Fibroblast of upper back skin (primary cell): ENCODE measurements around the gene ZNF385B.

Experiments used
- DNase-seq: peaks from one replicate; pipeline ENCODE4 v3.0.0-alpha.2; 2013

Gene ZNF385B

DNA sequence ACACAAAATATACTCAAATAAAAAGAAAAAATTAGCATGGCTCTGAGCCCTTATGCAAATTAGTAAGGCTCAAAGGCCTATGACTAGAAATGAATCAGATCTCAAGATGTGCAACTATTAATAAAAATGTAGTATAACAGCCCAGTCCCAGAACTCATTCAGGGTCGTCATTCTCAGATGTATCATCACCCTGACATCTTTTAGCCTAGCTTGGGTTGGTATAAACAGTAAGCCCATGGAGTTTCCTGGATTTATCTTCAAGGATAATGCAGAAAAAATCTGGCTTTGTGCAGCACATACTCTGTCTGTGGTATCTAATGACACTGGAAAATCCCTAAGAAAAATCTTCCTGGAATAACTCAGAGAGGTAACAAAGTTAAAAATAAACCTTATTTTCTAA is 239.3 kb downstream of the ZNF385B start:
- peak; percentile 62 for DNase-seq

DNA sequence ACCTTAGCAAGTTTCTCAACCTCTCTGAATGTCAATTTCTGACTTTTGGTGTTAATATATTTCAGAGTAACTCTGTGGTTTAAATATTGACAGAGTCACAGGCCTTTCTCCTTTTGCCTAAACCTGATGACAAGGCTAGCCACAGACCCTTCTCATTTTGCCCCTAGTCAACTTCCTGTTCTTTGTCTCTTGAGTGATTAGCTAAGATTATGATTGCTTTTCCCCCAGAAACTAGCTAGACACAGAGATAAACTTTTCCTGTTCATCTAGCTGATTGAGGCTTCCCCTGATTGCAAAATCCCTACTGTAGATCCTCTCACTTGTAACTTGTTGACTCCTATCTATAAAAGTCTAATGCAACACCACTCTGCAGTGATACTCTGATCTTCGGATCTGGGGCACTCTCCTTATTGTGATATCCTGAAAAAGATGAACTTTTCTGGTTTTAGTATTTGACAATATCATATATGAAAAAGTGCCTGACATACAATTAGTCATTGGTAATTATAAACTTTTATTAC is 241.4 kb downstream of the ZNF385B start:
- no peak for DNase-seq

DNA sequence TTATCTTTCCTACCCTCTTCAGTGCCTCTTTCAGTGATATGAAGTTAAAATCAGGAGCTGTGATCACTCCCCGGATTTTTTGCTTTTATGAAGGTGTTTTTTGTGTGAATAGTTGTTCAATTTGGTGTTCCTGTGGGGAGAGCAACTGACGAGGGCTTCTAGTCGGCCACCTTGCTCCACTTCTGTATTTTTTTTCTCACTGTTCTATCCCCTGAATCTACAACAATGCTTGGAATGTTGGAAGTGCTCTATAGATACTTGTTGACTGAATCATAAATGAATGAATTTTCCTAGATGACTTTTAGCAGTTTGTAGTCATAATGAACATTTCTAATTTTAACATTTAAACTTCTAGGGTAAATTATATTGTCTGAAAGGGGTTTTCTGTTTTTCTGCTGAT is 247.3 kb downstream of the ZNF385B start:
- peak; percentile 59 for DNase-seq

DNA sequence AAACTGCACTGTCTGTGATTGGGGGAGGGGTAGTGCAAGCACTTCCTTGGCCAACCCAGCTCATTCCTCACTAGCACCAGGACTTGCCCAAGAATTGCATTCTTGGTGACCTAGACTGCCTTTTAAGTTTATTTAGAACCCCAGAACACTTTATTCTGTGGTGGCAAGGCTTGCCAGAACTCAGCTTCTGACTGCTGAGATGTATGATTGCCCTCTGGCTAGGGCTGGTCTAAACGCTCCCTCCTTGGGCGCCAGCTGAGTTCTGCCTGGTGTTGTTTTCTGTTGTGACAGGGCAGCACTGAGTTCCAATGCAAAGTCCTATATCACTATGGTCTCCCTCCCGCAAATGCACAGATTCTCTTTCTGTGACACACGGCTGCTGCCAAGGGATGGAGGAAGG is 247.7 kb downstream of the ZNF385B start:
- peak; percentile 61 for DNase-seq

GRCh38 chr2:179613299-179613651 is 248.1 kb downstream of the ZNF385B start:
- DNase-seq, result no peak

DNA sequence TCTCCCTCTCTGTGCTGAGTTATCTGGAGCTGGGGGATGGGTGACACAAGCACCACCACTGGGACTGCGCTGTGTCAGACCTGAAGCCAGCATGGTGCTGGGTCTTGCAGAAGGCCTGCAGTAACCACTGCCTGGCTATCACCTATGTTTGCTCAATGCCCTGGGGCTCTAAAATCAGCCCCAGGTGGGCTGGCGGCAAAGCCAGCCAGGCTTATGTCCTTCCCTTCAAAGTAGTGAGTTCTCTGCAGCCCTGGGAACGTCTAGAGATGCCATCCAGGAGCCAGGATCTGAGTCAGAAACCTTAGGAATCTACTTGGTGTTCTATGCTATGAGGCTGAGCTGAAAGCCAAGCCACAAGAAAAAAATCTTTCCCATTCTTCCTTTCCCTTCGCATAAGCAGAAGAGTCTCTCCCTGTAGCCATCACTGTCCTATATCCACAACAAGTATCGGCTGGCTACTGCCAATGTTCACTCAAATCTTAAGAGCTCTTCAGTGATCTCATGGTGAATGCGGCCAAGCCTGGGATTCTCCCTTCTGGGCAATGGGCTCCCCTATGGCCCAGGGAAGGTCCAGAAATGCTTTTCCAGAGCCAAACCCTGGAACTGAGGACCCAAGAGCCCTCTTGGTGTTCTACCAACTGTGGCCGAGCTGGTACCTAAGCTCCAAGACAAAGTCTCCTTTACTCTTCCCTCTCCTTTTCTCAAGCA is 248.7 kb downstream of the ZNF385B start:
- DNase-seq, result peak; percentile 79

- DNase-seq, result peak; percentile 82
These were observed 249.3 kb downstream of the ZNF385B start for GRCh38 chr2:179612108-179612507.

DNA sequence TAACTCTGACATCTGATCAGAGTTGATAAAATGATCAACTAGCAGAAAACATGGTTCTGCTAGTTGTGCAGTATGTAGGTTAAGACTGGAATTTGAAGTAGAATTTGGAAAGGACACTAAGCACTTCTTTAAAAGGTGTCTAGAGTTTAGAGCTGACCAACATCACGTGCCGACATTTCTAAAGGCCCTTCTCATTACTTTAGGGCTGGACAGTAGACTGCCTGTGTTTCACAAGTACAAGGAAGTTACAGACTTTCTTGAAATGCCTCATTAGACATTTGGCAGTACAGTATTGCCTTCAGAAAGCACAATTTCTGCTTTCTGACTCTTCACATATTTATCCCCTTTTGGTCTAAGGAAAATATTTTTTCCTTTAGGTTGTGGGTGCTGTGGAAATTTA is 255.3 kb downstream of the ZNF385B start:
- DNase-seq, result no peak

DNA sequence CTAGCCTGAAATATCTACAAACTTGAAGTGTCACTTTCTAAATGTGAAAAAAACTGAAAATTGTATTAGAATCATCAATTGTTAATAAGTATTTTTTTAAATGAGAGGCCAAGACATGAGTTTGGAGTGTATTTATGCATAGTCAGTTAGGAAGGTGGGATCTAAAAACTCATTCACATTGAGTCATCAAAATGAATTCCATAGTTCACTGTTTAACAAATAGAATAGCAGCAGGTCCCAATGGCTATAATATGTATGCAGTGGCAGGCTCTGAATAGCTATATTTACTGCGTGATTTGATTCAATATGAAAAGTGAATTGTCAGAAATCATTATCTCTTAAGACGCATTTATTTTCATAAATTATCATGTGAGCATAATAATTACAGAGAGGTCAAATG is 256.1 kb downstream of the ZNF385B start:
- no peak for DNase-seq

GRCh38 chr2:179604598-179604997 is 256.8 kb downstream of the ZNF385B start:
- DNase-seq, result no peak

DNA sequence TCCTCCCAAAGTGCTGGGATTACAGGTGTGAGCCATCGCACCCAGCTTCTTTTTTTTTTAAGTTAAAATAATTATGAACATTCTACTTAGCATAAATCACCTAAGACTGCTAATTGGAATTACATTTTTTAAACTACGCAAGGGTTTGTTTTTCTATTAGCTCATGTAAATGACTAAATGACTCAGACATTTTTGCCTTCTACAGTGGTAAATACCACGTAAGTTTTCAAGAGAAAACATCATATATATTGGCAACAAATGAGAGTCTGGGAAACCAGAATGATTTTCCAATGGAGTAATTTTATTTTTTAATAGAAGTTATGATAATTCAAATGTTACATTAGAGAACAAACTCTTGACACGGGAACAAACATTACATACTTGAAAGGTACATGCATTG is 259.0 kb downstream of the ZNF385B start:
- no peak for DNase-seq

DNA sequence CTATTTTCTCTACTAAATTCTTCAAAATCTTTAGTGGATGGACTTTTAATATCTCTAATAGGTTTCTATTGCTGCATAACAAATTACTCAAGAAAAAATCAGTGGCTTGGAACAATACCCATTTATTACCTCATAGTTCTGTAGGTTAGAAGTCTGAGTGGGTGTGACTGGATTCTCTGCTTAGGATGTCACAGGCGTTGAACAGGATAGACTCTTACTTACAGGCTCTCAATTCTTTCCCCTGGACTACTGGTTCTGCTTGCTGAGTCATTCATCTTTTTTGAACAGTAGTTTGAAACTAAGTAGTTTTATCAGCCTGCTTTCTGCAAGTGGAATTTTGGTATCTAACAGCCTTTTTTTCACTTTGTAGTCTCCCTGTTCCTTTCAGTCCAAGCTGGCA is 265.4 kb downstream of the ZNF385B start:
- peak; percentile 81 for DNase-seq

DNA sequence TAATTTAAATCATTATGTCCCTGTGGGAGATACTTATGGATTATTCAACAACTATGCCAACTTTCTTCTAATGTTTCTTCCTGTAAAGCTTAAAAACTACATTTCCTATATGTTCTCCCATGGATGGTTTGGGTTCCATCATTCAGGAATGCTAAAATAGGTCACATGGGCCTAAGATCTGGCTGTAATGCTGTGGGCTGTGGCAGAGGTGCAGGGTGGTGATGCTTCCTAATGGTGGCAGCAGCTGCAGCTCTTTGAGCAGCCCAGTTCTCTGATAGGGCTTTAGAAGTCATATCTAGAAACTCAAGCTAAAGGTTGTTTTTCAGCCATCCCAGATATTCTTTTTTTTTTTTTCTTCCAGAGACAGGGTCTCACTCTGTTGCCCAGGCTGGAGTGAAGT is 266.1 kb downstream of the ZNF385B start:
- DNase-seq, result no peak

DNA sequence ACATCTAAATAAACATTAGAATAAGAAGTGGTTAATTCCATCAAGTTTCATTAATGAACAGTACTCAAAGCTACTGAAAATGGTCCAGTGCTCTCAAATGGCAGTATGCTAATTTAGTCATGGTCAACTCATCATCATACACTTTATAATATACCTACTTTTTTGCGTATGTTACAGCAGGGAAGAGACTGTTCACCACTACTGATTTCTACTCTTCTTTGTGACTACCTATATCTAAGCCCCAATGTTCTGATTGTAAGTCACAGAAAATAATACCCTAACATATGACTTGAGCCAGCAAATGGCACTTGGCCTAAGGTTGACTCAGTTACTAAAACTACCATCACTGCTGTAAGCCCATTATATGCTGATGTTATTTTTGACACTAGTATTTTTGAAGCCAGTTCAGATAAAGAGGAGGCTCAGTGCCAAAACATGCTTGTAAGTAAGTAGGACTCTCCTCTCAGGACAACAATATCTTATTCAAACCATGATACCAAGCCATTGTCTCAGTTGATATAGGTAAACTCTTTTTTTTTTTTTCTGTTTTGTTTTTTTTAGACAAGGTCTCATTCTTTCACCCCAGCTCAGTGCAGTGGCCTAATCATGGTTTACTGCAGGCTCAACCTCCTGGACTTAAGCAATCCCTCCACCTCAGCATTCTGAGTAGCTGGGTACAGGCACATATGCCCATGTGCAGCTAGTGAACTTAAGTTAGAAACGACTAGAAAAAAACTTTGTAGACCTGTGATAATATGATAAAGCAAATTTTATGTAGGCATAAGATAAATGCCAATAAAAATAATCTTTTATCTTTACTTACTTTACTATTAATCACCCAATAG is 266.9 kb downstream of the ZNF385B start:
- DNase-seq, result no peak

- no peak for DNase-seq
These were observed 268.1 kb downstream of the ZNF385B start for GRCh38 chr2:179593323-179593722.

GRCh38 chr2:179592167-179592936 is 269.1 kb downstream of the ZNF385B start:
- DNase-seq, result peak; percentile 80

DNA sequence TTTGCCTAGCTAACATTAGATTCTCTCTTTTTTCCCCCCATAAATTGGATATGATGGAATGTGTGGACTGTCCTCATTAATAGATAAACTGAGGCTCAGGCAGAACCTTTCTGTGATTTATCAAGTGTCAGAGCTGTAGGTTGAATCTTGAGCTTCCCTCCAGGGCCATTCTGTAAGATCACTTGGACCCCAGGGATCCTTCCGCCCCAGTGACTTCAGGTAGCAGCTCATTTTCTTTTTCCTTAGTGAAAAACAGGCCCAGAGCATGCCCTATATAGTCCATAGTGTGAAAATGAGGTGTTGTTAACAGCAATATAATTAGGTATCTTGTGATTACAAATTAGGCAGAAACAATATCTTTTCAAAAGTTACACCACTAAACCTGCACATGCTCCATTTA is 269.7 kb downstream of the ZNF385B start:
- no peak for DNase-seq

- DNase-seq, result no peak
These were observed 272.8 kb downstream of the ZNF385B start for GRCh38 chr2:179588486-179589145.

DNA sequence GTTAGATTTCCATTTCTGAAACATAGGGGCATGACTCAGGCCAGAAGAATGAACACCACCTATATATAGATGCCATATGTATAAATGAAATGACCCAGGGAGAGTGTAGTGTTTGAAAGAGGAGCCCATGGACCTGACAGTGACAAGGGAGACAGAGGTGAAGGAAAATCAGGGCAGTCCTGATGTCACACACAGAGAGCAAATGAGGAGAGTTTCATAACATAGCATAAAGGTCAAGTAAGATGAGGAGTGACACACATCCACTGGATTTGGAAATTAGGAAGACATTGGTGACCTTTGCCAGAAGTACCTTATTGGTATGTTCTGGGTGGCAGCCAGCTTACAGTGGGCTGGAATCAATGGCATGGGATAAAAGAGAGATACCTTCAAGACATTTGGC is 276.7 kb downstream of the ZNF385B start:
- no peak for DNase-seq

DNA sequence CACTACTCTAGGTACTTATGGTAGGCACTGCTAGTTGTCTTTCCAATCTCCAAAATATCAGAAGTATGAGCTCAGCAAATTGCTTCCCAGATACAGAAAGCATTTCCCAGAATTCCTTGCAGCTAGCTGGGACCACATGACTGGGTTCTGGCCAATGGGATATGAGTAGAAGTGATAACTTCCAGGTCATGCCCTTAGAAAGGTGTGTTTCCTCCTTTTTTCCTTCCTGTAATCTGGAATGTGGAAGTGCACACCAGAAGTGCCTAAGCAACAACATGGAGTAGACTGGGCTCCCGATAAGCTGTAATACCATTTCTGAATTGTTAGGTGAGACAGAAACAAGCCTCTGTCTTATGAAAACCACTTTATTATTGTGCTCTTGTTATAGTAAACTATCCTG is 279.8 kb downstream of the ZNF385B start:
- DNase-seq, result no peak

DNA sequence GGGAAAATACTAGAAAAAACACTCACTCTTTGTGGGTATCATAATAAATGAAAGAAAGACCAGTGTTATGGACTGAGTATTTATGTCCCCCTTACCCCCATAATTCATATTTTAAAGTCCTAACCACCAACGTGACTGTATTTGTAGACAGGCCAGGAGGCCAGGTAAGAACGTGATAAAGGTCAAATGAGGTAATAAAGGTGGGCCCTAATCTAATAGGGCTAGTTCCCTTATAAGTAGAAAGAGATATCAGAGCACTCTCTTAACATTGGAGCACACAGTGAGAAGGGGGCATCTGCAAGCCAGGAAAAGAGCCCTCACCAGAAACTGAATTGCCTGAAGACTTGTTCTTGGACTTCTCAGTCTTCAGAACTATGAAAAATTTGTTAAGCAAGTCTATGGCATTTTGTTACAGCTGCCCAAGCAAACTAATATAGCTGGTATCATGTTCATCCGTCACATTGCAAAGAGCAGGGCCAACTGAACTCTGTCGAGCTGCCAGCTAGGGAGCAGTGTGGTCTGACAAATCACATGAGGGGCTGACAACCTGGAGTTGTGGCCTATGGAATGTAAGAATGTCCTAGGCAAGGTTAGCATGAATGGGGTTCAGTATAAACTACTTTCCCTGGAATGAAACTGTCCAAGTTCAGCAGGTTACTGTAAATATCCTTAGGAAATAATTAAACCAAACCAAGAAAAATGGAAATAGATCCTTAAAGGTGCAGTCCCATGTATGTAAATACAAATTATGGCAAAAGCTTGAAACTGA is 280.9 kb downstream of the ZNF385B start:
- DNase-seq, result peak; percentile 22

- DNase-seq, result no peak
These were observed 281.6 kb downstream of the ZNF385B start for GRCh38 chr2:179579800-179580199.
